ENCODE measurements around the gene MPV17L.
"Not testable (repeated sequence)": the region's sequence is repeated elsewhere in the genome, so short reads cannot be mapped to it uniquely, and the experiment has no call there.

Gene MPV17L

DNA sequence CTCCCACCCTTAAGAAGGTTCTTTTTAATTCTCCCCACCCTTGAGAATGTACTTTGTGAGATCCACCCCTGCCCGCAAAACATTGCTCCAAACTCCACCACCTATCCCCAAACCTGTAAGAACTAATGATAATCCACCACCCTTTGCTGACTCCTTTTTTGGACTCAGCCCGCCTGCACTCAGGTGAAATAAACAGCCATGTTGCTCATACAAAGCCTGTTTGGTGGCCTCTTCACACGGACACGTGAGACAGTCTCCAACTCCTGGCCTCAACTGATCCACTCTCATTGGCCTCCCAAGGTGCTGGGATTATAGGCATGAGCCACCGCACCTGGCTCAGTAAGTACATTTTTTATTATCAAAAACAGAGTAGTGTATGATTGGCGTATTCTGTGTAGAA, 13.9 kb downstream of the MPV17L start:
- not testable (repeated sequence) for DNase-seq (ENCODE audit: low spot score)

DNA sequence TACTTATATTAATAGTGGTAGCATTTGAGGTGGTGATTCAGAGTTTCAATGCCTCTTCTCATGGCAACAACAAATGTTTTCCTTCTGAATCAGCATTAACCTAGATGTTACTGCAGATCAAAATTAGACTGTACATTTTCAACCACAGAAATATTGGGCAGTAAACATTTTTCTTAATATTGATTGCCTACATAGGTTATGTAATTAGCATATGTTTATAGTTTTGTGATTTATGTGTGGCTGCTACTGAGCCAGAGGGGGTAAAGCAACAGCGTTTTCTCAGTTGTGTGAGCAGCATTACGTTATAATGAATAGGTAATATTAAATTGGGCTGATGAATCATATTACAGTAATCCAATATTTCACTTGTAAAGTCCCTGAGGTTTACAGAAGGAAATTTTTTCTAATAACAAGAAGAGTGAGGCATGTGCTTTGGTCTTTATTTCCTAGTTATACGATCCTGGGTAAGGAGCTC, 20.0 kb downstream of the MPV17L start:
- no peak for DNase-seq (ENCODE audit: low spot score)

DNA sequence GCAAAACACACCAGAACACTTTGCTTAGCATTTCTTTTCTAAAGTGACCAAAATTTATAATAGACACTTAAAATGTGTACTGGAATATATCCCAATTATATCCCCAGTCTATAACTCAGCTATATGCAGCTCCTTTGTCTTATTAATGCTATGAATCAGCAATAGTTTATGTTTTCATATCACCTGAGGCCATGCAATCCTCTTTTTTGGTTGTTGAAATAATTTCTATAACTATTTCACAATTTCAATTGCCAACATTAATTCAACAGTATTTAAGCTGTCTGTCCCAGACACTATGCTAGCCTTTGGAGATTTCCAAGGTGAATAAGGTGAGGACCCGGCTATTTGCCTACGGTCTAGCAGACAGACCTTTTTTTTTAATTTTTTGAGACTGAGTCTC, 21.6 kb downstream of the MPV17L start:
- no peak for DNase-seq (ENCODE audit: low spot score)

DNA sequence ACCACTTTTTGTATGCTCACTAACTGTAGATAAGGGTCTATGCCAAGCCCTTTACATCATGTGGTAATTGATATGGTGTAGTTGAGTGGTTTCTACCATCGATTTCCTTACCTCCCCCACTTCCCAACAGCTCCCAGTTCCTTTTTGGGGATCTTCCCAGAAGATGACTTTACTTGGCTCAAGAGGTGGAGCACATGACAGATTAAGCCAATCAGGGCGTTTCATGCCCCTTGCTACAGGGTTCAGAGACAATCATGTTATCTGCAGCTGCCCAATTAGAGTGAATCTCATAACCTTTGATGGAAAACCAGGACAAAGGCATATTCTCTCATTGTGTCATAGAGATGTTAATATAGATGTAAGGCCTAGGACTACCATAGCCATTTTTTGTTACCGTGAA, 22.7 kb downstream of the MPV17L start:
- DNase-seq (ENCODE audit: low spot score): no peak

DNA sequence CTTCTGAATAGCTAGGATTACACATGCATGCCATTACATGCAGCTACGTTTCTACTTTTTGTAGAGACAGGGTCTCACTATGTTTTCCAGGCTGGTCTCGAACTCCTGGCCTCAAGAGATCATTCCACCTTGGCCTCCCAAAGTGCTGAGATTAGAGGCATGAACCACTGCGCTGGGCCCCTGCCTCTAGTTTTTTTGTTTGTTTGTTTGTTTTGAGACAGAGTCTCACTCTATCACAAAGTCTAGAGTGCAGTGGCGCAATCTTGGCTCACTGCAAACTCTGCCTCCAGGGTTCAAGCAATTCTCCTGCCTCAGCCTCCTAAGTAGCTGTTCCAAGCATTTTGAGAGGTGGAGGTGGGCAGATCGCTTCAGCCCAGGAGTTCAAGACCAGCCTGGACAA, 26.1 kb downstream of the MPV17L start:
- not testable (repeated sequence) for DNase-seq (ENCODE audit: low spot score)

DNA sequence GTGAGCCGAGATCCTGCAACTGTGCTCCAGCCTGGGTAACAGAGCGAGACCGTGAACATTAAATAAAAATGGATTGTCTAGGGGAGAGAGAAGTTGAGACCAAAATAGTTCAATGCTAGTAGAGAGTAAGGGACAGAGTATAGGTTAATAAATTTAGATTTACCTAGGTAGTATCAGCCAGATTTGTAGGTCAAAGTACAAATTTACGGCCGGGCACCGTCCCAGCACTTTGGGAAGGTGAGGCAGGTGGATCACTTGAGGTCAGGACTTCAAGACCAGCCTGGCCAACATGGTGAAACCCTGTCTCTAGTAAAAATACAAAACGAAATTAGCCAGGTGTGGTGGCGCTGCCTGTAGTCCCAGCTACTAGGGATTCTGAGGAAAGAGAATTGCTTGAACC, 26.7 kb downstream of the MPV17L start:
- no peak for DNase-seq (ENCODE audit: low spot score)

DNA sequence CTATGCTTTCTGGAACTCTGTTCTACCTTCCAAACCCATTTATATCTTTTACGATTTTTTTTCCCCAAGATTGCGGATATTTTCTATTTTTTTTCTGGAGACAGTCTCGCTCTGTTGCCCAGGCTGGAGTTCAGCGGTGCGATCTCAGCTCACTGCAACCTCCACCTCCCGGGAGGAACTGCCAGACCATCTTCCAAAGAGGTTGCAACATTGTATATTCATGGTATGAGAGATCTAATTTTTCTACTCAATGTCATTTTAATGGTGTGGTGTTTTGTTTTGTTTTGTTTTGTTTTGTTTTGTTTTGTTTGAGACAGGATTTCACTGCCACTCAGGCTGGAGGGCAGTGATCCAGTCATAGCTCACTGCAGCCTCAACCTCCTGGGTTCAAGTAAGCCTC, 30.3 kb downstream of the MPV17L start:
- DNase-seq (ENCODE audit: low spot score): no peak

DNA sequence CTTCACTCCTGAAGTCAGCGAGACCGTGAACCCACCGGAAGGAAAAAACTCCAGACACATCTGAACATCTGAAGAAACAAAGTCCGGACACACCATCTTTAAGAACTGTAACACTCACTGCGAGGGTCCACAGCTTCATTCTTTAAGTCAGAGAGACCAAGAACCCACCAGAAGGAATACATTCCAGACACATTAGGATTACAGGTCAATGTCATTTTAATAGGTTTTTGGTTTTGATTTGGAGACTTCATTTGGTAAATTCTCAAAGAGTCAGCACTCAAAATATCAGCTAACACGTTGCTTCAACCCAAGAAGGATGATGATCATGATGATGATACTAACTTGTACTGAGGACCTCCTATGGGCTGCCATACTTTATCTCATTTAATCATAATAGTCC, 31.2 kb downstream of the MPV17L start:
- no peak for DNase-seq (ENCODE audit: low spot score)

DNA sequence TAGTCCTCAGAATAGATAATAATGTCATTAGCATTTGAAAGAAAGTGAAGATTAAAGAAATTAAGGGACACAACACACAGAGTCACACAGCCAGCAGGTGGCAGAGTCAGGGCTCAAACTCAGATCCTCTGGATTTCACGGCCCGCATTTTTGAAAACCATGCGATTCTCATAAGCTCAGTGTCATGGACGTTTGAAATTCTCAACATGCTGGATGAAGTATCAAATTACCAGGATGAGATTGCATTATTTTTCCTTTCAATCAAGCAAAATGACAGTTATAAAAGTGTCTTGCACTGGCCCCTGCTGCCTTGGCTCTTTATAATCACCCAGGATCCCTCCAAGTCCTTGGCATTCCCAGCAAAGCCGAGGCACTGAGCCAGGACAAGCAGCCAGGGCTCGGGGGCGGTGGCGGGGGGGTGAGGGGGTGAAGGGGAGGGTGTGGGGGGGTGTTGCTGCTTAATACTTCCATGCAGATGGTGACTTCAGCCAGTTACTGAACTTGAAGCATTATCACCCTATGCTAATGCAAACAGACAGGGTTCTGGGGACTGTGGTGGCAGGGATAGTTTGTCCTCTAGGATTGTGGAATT, 32.2 kb downstream of the MPV17L start:
- DNase-seq (ENCODE audit: low spot score): peak; percentile 75

DNA sequence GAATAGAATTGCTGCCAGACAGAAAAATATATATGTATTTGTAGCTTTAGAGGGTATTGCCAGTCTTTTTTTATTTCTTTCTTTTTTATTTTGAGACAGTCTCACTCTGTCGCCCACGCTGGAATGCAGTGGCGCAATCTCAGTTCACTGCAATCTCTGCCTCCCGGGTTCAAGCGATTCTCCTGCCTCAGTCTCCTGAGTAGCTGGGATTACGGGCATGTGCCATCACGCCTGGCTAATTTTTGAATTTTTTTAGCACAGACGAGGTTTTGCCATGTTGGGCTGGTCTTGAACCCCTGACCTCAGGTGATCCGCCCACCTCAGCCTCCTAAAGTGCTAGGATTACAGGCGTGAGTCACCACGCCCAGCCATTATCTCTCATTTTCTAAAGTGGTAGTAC, 35.3 kb downstream of the MPV17L start:
- DNase-seq (ENCODE audit: low spot score): not testable (repeated sequence)

DNA sequence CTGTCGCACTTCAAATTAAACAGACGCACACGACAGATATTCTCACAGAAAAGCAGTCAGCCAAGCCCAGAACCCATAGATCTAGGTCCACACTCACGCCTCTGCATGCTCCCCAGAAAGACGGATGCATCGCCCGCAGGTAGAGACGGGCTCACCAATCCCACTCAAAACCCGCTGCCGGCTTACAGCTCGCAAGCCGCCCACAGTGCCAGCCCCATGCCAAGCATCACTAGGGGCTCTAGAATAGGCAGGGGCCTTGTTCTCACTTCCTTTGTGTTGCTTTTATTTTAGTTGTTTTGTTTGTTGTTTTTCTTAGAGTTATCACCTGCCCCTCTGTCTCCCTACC, 38.5 kb downstream of the MPV17L start:
- DNase-seq (ENCODE audit: low spot score): no peak

DNA sequence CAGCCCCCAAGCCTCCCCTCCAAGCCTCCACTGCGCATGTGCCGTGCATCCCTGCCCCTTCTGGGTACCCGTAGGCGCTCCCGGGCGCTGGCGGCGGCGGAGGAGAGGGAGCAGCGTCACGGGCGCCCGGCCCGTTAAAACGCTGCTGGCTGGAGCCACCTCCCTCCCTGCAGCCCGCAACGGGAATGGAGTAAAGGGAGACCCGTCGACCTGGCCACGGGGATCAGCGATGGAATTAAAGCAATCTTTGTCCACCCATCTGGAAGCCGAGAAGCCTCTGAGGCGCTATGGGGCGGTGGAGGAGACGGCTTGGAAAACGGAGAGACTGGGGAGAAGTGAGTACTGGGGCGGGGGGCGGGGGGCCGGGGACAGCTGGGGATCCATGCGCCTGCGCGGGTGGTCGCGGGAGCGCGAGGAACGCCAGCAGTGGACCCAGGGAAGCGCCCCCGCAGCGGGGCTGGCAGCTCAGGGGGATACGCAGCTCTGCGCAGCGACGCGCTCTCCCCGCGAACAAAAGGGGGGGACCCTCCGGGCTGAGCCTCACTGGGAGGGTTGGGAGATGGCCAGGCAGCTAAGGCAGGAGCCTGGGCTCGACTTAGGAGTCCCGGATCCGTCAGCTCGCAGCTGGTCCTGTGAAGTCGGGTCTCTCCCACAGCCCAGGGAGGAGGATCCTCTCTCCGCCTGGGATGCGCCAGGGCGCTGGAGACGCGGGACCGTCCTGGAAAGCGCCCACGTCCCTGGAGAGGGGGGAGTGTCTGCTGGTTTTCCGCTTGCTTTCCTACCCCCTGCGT, 39.1 kb downstream of the MPV17L start, which contains the start of gene BMERB1:
Gene BMERB1, plus strand, starts transcription at position 164 of the 791 bp plus-strand sequence. Its CDS starts 66 bp downstream, at position 230.
- DNase-seq (ENCODE audit: low spot score): peak; percentile 94

DNA sequence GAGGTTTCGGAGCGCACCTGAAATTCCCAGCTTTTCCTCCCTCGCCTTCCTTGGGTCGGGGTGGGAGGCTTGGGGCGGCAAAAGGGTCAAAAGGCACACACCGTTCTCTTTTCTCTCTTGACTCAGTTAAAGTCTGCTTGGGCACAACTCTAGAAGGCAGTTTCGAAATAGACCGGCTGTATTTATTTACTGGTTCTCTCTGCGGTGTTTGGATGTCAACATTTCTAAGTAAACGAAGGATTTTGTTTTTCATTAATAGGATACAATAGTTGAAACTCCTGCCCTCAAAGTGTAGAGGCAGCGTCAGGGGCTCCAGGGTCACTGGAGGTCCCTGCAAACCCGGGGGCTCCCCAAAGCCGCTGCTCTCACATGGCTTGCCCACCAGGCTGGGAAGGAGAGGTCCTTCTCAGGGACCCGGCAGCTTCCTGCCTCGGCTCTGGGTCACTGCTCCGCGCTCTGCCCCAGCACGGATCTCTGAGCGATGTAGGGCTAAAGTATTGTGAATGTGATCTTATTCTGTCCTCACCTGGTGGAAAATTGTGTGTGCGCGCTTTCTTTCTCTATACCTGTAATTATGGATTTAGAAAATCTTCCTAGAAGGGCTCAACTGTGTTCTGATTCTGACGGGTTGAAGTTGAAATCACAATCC, 39.8 kb downstream of the MPV17L start:
- no peak for DNase-seq (ENCODE audit: low spot score)

DNA sequence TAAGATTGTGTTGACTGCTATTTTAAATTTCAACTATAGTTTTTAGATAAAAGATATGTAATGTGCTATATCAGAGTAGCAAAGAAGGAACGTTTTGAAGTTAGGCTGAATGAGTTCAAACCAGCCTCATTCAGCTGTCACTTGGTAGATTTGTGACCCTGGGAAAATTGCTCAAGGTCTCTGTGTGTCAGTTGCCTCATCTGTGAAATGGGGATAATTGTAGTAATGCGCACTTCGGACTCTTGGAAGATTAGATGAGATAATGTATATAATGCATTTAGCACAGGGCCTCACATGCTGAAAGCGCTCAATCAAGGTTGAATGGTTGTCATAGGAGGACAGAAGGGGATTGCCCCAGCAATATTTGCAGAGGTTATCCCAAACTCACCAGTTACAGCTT, 43.5 kb downstream of the MPV17L start:
- DNase-seq (ENCODE audit: low spot score): no peak

DNA sequence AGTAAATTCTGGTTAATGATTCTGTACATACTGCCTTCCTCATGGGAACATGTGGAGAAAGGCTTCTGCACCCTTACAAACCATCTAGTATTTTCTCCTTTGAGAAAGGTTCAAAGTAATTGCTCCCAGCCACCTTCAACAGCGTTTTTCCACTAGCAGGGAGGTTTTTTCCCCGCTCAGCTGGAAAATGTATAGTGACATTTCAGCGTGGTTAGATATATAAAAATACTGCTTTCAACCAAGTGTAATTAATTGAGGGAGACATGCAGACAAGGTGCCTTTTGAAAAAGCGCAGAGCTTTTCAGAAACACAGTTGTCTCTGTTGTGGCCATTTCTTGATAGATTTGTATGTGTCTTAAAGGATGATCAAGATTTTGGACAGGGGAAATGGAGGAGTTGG, 44.0 kb downstream of the MPV17L start:
- no peak for DNase-seq (ENCODE audit: low spot score)

DNA sequence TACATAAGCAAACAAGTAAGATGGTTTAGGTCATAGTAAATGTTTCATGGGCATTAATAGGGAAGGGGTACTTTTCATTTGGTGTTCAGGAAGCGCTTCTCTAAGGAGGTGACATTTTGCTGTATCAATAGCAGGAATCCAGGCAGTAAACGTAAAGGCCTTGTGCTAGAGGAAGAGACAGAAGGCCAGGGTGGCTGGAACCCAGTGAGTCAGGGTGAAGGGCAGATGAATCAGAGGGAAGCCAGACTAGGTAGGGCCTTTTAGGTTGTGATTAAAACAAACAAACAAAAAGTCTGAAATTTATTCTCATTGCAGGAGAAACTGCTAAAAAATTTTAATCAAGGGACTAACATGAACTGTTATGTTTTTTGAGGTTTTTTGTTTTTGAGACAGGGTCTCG, 45.3 kb downstream of the MPV17L start:
- peak; percentile 51 for DNase-seq (ENCODE audit: low spot score)

DNA sequence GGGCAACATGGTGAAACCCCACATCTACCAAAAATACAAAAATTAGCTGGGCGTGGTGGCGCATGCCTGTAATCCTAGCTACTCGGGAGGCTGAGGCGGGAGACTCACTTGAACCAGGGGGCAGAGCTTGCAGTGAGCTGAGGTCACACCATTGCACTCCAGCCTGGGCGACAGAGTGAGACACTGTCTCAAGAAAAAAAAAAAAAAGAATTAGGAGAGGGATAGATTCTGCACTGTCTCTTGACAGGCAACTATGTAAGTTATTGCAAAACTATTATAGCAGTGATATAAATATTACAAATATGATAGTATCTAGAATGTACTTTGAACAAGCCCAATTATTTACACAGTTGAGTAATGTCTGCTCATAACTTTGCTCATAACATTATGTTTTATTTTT, 46.6 kb downstream of the MPV17L start:
- DNase-seq (ENCODE audit: low spot score): not testable (repeated sequence)

DNA sequence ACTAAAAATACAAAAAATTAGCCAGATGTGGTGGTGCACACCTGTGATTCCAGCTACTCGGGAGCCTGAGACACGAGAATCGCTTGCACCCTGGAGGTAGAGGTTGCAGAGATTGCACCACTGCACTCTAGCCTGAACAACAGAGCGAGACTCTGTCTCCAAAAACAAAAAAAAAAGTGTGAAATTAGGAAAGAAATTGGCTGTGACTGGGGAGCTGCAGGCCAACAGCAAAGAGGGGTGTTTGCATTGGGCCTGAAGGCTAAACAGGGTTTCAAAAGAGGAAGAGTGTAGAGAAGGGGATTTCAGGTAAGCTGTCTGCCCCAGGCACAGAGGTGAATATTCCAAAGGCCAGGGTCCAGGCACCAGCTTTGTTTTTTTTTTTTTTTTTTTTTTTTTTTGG, 48.2 kb downstream of the MPV17L start:
- no peak for DNase-seq (ENCODE audit: low spot score)

DNA sequence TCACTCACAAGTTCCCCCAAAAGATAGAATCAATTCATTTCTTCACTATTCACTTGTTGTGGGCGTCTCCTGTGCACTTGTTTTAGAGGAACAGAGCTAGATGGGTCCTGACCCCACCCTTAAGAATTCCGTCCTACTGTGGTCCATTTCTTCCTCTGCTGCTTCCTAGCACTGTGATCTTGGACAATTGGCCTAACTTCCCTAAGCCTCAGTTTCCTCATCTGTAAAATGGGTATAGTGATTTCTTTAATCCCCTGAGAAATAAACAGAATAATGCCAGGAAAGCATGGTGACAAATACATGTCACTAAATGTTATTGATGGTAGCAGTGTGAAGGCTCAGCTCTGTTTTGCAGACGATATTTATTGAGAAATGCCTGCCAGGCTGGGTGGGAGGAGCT, 48.7 kb downstream of the MPV17L start:
- DNase-seq (ENCODE audit: low spot score): no peak

DNA sequence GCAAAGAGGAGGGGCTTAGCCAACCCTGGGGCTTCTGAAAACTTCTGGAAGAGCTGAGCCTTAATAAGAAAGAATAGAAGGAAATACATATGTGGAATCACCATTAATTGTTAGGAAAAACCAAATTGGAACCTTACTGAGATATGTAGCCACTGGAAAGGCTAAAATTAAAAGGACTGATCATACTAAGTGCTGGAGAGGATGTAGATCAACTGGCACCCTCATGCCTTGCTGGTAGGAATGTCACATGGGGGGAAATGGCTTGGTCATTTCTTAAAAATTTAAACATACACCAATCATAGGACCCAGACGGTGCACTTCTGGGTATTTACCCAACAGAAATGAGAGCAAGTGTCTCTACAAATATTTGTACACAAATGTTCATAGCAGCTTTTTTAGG, 49.9 kb downstream of the MPV17L start:
- no peak for DNase-seq (ENCODE audit: low spot score)

DNA sequence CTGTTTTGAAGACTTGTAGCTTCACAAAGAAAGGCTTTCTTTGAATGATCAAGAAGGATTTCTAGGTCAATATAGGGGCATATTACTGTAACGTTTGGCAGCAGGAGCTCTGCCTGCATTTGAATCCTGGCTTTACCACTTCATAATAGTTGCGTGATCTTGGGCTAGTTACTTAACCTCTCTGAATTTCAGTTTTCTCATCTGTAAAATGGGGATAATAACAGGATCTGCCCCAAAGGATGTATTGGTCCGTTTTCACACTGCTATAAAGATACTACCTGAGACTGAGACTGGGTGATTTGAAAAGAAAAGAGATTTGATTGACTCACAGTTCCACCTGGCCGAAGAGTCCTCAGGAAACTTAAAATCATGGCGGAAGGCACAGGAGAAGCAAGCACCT, 51.3 kb downstream of the MPV17L start:
- no peak for DNase-seq (ENCODE audit: low spot score)

DNA sequence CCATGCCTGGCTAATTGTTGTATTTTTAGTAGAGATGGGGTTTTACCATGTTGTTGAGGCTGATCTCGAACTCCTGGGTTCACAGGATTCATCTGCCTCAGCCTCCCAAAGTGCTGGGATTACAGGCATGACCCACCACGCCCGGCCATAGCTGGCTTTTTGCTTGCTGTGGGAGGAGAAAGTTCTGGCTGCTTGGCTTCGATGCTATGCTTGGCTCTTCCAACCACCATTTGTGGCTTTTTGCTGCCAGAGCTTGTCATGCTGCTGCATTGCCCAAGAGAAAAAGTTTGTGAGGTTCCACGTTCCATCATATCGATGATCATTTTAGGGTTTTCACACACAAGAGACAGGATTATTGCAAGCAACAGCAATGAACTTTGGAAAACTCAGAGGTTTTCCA, 55.1 kb downstream of the MPV17L start:
- DNase-seq (ENCODE audit: low spot score): peak; percentile 55

DNA sequence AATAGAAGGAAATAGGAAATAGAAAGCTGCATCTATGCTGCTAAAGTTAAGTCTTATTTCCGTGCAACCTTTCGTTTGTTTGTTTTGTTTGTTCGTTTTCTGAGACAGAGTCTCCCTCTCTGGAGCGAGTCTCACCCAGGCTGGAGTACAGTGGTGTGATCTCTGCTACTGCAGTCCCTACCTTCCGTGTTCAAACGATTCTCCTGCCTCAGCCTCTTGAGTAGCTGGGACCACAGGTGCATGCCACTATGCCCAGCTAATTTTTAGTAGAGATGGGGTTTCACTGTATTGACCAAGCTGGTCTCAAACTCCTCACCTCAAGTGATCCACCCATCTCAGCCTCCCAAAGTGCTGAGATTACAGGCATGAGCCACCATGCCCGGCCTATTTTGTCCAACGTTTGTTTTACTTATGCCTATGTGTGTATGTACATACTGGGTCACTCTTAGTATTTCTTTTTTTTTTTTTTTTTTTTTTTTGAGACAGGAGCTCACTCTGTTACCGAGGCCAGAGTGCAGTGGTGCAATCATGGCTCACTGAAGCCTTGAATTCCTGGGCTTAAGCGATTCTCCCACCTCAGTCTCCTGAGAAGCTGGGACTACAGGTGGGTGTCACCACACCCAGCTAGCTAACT, 55.7 kb downstream of the MPV17L start:
- DNase-seq (ENCODE audit: low spot score): no peak

All from AG08395 (cell line).